ENCODE results near the gene PTPN9.

DNA sequence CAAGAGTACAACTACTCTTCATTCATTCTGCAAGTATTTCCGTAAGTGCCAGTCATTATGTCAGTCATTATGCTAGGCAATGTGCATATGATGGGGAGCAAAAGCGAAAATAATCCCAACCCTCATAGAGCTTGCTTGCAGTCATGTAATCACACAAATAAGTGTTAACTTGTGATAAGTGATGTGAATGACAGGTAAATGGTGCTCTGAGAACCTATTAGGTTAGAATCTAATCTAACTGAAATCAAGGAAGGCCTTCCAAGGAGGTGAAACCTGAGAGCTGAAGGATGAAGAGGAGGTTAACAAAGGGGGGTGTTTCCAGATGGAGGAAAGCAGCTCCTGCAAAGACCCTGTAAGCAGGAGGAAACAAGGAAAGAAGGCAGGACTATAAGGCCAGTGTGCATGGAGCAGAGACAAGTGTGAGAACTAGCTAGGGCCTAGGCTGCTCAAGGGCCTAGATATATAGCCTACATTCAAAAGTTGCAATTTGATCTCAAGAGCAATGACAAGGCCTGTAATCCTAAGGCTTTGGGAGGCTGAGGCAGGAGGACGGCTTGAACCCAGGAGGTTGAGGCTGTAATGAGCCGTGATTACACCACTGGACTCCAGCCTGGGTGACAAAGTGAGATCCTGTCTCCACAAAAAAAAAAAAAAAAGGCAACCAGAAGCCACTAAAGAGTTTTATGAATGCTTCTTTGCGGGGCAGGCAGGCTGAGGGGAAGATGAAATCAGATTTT, 5.3 kb downstream of the PTPN9 start:
- TF ChIP-seq SP1 (IDR thresholded peaks at IDR 0.05) (no peak), FOXA1 (IDR thresholded peaks at IDR 0.05) (no peak), ELF4 (IDR thresholded peaks at IDR 0.05) (no peak), FOXM1 (IDR thresholded peaks at IDR 0.05; ENCODE audit: borderline replicate concordance) (no peak), ZNF384 (IDR thresholded peaks at IDR 0.05) (no peak), ARNT (IDR thresholded peaks at IDR 0.05) (no peak), LEF1 (IDR thresholded peaks at IDR 0.05; ENCODE audit: borderline replicate concordance) (no peak), L3MBTL2 (conservative IDR thresholded peaks at IDR 0.05) (no peak), BHLHE40 (IDR thresholded peaks at IDR 0.05; ENCODE audit: borderline replicate concordance) (no peak), FOXK2 (IDR thresholded peaks at IDR 0.05) (no peak), HDGF (IDR thresholded peaks at IDR 0.05; ENCODE audit: borderline replicate concordance) (no peak), SUZ12 (IDR thresholded peaks at IDR 0.05) (no peak), NFRKB (IDR thresholded peaks at IDR 0.05) (no peak)

Measured in HEK293T (cell line).